SK-N-SH (cell line): ENCODE data around the gene MTUS2. TPM values are rescaled to one million over a fixed set of nuclear protein-coding genes. Genes with fewer than 3 reads are reported as not detected.

Experiments used
- CTCF ChIA-PET: fragments of 300-600, 350-600 bp; formaldehyde crosslinking; extraction: SDS; loops from one replicate; lab custom pipeline; 2021; lab: Yijun Ruan, JAX
- POLR2A ChIA-PET: fragments of 350-600 bp; sonication (Branson Sonifier 250); formaldehyde crosslinking; extraction: SDS; loops from one replicate; lab custom pipeline; 2020; ENCODE audit warnings: antibody characterized with exemption, inconsistent platforms; lab: Yijun Ruan, JAX
- DNase-seq: peaks from one replicate; pipeline ENCODE4 v3.0.0; 2012
- H2AFZ ChIP-seq: fragments of 200-600 bp; sonication (generic); 2 replicates; pipeline ENCODE4 v1.8.1; 2016; ENCODE audit warnings: antibody characterized with exemption, mild to moderate bottlenecking, low read depth
- H3F3A ChIP-seq: fragments of 200-600 bp; sonication (generic); replicated peaks from 2 replicates; pipeline ENCODE3; 2016; ENCODE audit warnings: antibody characterized with exemption, mild to moderate bottlenecking; ENCODE audit not compliant: insufficient read depth
- H3K27ac ChIP-seq, 2 experiments: fragments of 200-500 bp in 1 of 2; fragments of 200-600 bp in 1 of 2; sonication (Bioruptor generic) in 1 of 2; sonication (generic), shearing (Covaris generic) in 1 of 2; 2 replicates each; pipeline versions ENCODE4 v1.5.1 to v1.6.1; 2014 to 2016; ENCODE audit warnings: low read depth in 2 of 2, inconsistent platforms in 1 of 2, low read length in 1 of 2, mild to moderate bottlenecking in 1 of 2, mixed read lengths in 1 of 2
- H3K27me3 ChIP-seq: fragments of 200-600 bp; sonication (generic), shearing (Covaris generic); 2 replicates; pipeline ENCODE4 v1.6.1; 2016; ENCODE audit warnings: mixed run types; ENCODE audit not compliant: insufficient read depth
- H3K36me3 ChIP-seq, 2 experiments: fragments of 200-500 bp in 1 of 2; fragments of 200-600 bp in 1 of 2; sonication (Bioruptor generic) in 1 of 2; sonication (generic) in 1 of 2; replicated peaks in 1 of 2; 2 replicates each; pipeline versions ENCODE3 to v1.5.1; 2014 to 2016; ENCODE audit warnings: low read length in 1 of 2, mild to moderate bottlenecking in 1 of 2; ENCODE audit not compliant: insufficient read depth in 2 of 2, control insufficient read depth in 1 of 2
- H3K4me1 ChIP-seq, 2 experiments: fragments of 200-500 bp in 1 of 2; fragments of 200-600 bp in 1 of 2; sonication (Bioruptor generic) in 1 of 2; sonication (generic), shearing (Covaris generic) in 1 of 2; 2 replicates each; pipeline versions ENCODE4 v1.5.1 to v1.6.1; 2014 to 2016; ENCODE audit warnings: low read depth in 1 of 2, low read length in 1 of 2, mixed run types in 1 of 2; ENCODE audit not compliant: insufficient read depth in 2 of 2, control insufficient read depth in 1 of 2
- H3K4me2 ChIP-seq: fragments of 200-600 bp; sonication (generic), shearing (Covaris generic); 2 replicates; pipeline ENCODE4 v1.6.1; 2017; ENCODE audit warnings: mixed run types
- H3K4me3 ChIP-seq, 2 experiments: fragments of 200-500 bp in 1 of 2; fragments of 200-600 bp in 1 of 2; sonication (Bioruptor generic) in 1 of 2; sonication (generic), shearing (Covaris generic) in 1 of 2; 2 replicates each; pipeline versions ENCODE4 v1.5.1 to v1.8.1; 2014 to 2016; ENCODE audit warnings: low read depth in 2 of 2, inconsistent platforms in 1 of 2, low read length in 1 of 2, mild to moderate bottlenecking in 1 of 2, mixed read lengths in 1 of 2, moderate library complexity in 1 of 2
- H3K79me2 ChIP-seq: fragments of 200-600 bp; sonication (generic); 2 replicates; pipeline ENCODE4 v1.8.1; 2017; ENCODE audit warnings: mild to moderate bottlenecking; ENCODE audit not compliant: insufficient read depth
- H3K9ac ChIP-seq: fragments of 200-600 bp; sonication (generic); 2 replicates; pipeline ENCODE4 v1.6.1; 2017; ENCODE audit warnings: mixed run types
- H3K9me2 ChIP-seq: fragments of 200-600 bp; sonication (generic); 2 replicates; pipeline ENCODE4 v1.6.1; 2017; ENCODE audit warnings: mixed run types
- H3K9me3 ChIP-seq: fragments of 200-600 bp; sonication (generic); 2 replicates; pipeline ENCODE4 v1.6.1; 2017; ENCODE audit warnings: mixed run types, mild to moderate bottlenecking, moderate library complexity
- H4K20me1 ChIP-seq: fragments of 200-600 bp; sonication (generic); 2 replicates; pipeline ENCODE4 v1.6.1; 2017; ENCODE audit warnings: mild to moderate bottlenecking, mixed run types; ENCODE audit not compliant: insufficient read depth
- CTCF ChIP-seq: fragments of 200-600 bp; sonication (generic); IDR thresholded peaks from 2 replicates; pipeline ENCODE4 v1.6.1; 2017; ENCODE audit warnings: antibody characterized with exemption, mild to moderate bottlenecking, moderate library complexity
- FOSL2 ChIP-seq: IDR thresholded peaks from 2 replicates; pipeline ENCODE4 v1.4.0; 2012; ENCODE audit warnings: low read depth, mild to moderate bottlenecking, moderate library complexity, borderline replicate concordance
- GATA2 ChIP-seq: sonication (generic); formaldehyde crosslinking; IDR thresholded peaks from 2 replicates; pipeline ENCODE4 v1.5.0; 2020; ENCODE audit warnings: mild to moderate bottlenecking, missing genetic modification reagents
- IRF3 ChIP-seq: fragments of 150-350 bp; IDR thresholded peaks from 2 replicates; pipeline ENCODE4 v1.6.1; 2016; ENCODE audit warnings: mild to moderate bottlenecking, low read depth, low read length
- MEF2A ChIP-seq: IDR thresholded peaks from 2 replicates; pipeline ENCODE4 v1.4.0; 2012; ENCODE audit warnings: low read depth, borderline replicate concordance
- MXI1 ChIP-seq: IDR thresholded peaks from 2 replicates; pipeline ENCODE4 v1.6.1; 2012; ENCODE audit warnings: mild to moderate bottlenecking, low read depth, low read length, improper control_type of control experiment
- NFIC ChIP-seq: IDR thresholded peaks from 2 replicates; pipeline ENCODE4 v1.4.0; 2012; ENCODE audit warnings: borderline replicate concordance
- RAD21 ChIP-seq: IDR thresholded peaks from 2 replicates; pipeline ENCODE4 v1.6.1; 2012; ENCODE audit warnings: mild to moderate bottlenecking, low read length
- RCOR1 ChIP-seq: fragments of 150-350 bp; IDR thresholded peaks from 2 replicates; pipeline ENCODE4 v1.6.1; 2017; ENCODE audit warnings: antibody characterized with exemption, low read length
- REST ChIP-seq: IDR thresholded peaks from 2 replicates; pipeline ENCODE4 v1.6.1; 2012; ENCODE audit warnings: mild to moderate bottlenecking, low read depth, low read length, moderate library complexity
- RXRA ChIP-seq: IDR thresholded peaks from 2 replicates; pipeline ENCODE4 v1.4.0; 2012; ENCODE audit warnings: low read depth, mild to moderate bottlenecking, borderline replicate concordance
- SIN3A ChIP-seq: IDR thresholded peaks from 2 replicates; pipeline ENCODE4 v1.6.1; 2012; ENCODE audit warnings: low read depth, mild to moderate bottlenecking, low read length, moderate library complexity, borderline replicate concordance
- TAF1 ChIP-seq: IDR thresholded peaks from 2 replicates; pipeline ENCODE4 v1.6.1; 2012; ENCODE audit warnings: low read depth, mild to moderate bottlenecking, low read length, moderate library complexity, borderline replicate concordance
- TCF12 ChIP-seq: IDR thresholded peaks from 2 replicates; pipeline ENCODE4 v1.4.0; 2012
- TEAD4 ChIP-seq: IDR thresholded peaks from 2 replicates; pipeline ENCODE4 v1.4.0; 2012; ENCODE audit warnings: mild to moderate bottlenecking, borderline replicate concordance; ENCODE audit not compliant: insufficient read depth
- USF1 ChIP-seq: IDR thresholded peaks from 2 replicates; pipeline ENCODE4 v1.4.0; 2012; ENCODE audit warnings: low read depth, borderline replicate concordance
- USF2 ChIP-seq: fragments of 150-350 bp; IDR thresholded peaks from 2 replicates; pipeline ENCODE4 v1.6.1; 2017; ENCODE audit warnings: antibody characterized with exemption, low read length, low read depth, borderline replicate concordance
- YY1 ChIP-seq: IDR thresholded peaks from 2 replicates; pipeline ENCODE4 v1.4.0; 2012; ENCODE audit warnings: low read depth, mild to moderate bottlenecking
- WGBS: methylation state at CpG from one replicate; pipeline ENCODE4 v1.1.6; 2017; ENCODE audit warnings: low lambda C conversion rate; 5-methylcytosine and 5-hydroxymethylcytosine counted together
- polyA plus RNA-seq, 3 experiments: library from polyadenylated mRNA; depleted of rRNA; stranded (reverse); fragments of >200 nt; gene quantifications; 2 replicates each; pipeline ENCODE4 v1.2.3, GENCODE V29; 2012

MTUS2 gene
- polyA plus RNA-seq, 1 of the 3 experiments (the other 2 are of a cell fraction) = 1.7 TPM

GRCh38 chr13:29397265-29397664 is 577.1 kb downstream of the MTUS2 start:
- H3K9me2 ChIP-seq = no peaks in the 10 kb centered on the region
- peak; percentile 20; the same call in 1 of the 2 replicates for TF ChIP-seq CTCF
- TF ChIP-seq MEF2A = no peak
- no peak for TF ChIP-seq NFIC
- no peak for TF ChIP-seq USF2
- TF ChIP-seq RAD21 = no peak
- no peak for TF ChIP-seq YY1
- H4K20me1 ChIP-seq = no peaks in the 10 kb centered on the region
- H3K27ac ChIP-seq = no peak overlapping the region
- no peaks in the 10 kb centered on the region for H3K79me2 ChIP-seq
- no peak overlapping the region for H3K4me3 ChIP-seq
- no peaks in the 10 kb centered on the region for H3F3A ChIP-seq
- no peak for DNase-seq
- WGBS = 34% methylated on average over 3 of the region's 3 CpGs
- no peak overlapping the region for H3K9ac ChIP-seq
- H3K4me2 ChIP-seq = no peak overlapping the region
- no peaks in the 10 kb centered on the region for H3K36me3 ChIP-seq
- no peaks in the 10 kb centered on the region; a peak in 1 of 4 replicates for H3K4me1 ChIP-seq
- no peaks in the 10 kb centered on the region for H3K9me3 ChIP-seq
- H2AFZ ChIP-seq = no peak overlapping the region
- POLR2A ChIA-PET = no interaction called here
- H3K27me3 ChIP-seq = peaks cover 43% of the 10 kb centered on the region
- CTCF ChIA-PET = interaction anchor here (1.2 kb wide), 1 partner anchor 10 kb away, joined by 3 read pairs; no protein-coding TSS in a partner anchor

- ChIA-PET POLR2A (no interaction called here), CTCF (interaction anchor here (0.7 kb wide), 1 partner anchor 46 kb away, joined by 3 read pairs; no protein-coding TSS in a partner anchor)
- no peaks in the 10 kb centered on the region for H3K4me1 ChIP-seq
- no peak for TF ChIP-seq RXRA
- no peak for TF ChIP-seq SIN3A
- TF ChIP-seq IRF3 = no peak
- no peak for TF ChIP-seq FOSL2
- TF ChIP-seq NFIC = no peak
- no peak for TF ChIP-seq MXI1
- no peak for TF ChIP-seq MEF2A
- TF ChIP-seq YY1 = no peak
- TF ChIP-seq RCOR1 = no peak
- TF ChIP-seq GATA2 = no peak
- no peak for TF ChIP-seq TAF1
- no peak for TF ChIP-seq TEAD4
- no peak for TF ChIP-seq USF2
- TF ChIP-seq USF1 = no peak
- no peak for TF ChIP-seq REST
- TF ChIP-seq TCF12 = no peak; the same call in 1 of the 2 replicates
Observed at GRCh38 chr13:29402166-29402636, 582.1 kb downstream of the MTUS2 start.

More at GRCh38 chr13:29402166-29402636, 582.1 kb downstream of the MTUS2 start:
- Histone ChIP-seq H3K27ac (no peak overlapping the region), H3K9me2 (no peaks in the 10 kb centered on the region), H3K36me3 (no peaks in the 10 kb centered on the region), H3K79me2 (no peaks in the 10 kb centered on the region), H3F3A (no peaks in the 10 kb centered on the region), H2AFZ (no peak overlapping the region), H3K4me2 (peak overlapping the region; percentile 26; the same call in 1 of the 2 replicates), H3K9ac (no peak overlapping the region), H3K27me3 (0 out of 2 replicates have a peak, but pooled peaks cover 14% of the 10 kb centered on the region), H4K20me1 (no peaks in the 10 kb centered on the region), H3K4me3 (no peak overlapping the region), H3K9me3 (no peaks in the 10 kb centered on the region)
- DNase-seq = no peak
- WGBS = 26% methylated on average over 5 of the region's 5 CpGs
